Dedifferentiated amniotic fluid mesenchymal stem cell (primary cell): Measurements from ENCODE around the gene HAS3.
"Not testable (repeated sequence)": the region's sequence is repeated elsewhere in the genome, so short reads cannot be mapped to it uniquely, and the experiment has no call there.

Source experiments
- DNase-seq: peaks from one replicate; pipeline ENCODE4 v3.0.0-alpha.2; 2016; ENCODE audit errors: extremely low spot score

Gene HAS3

GRCh38 chr16:69143116-69143515 is 37.7 kb downstream of the HAS3 start:
- DNase-seq, result no peak

GRCh38 chr16:69145658-69146057 is 40.2 kb downstream of the HAS3 start:
- DNase-seq, result no peak

- not testable (repeated sequence) for DNase-seq
These were observed 44.2 kb downstream of the HAS3 start for GRCh38 chr16:69149621-69150020.

DNA sequence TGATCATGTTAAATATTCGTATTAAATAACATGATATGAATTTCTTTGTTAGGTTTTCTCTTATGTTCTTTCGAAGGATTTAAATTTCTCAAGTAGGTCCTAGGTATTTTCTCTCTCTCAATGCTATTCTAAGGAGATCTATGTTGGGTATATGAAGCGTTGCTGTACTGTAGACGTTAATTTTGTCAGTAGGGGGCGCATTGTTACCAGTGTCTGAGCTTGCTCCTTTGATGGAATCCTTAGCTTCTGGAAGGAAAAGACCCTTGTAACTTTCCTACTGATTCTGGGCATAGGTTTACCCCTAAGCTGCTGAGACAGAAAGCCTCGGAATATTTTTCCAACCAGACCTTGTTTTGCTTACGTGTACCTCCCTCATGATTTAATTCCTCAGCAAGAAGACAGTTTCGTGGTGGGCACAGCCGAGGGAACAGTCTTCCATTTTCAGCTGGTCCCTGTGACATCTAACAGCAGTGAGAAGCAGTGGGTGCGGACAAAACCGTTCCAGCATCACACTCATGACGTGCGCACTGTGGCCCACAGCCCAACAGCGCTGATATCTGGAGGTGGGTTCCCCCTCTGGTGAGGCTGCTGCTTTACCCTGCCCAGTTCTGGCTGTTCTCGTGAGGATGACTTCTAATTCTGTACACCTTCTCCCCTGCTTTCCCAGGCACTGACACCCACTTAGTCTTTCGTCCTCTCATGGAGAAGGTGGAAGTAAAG is 44.9 kb downstream of the HAS3 start:
- peak; percentile 79 for DNase-seq

GRCh38 chr16:69157196-69157595 is 51.7 kb downstream of the HAS3 start:
- DNase-seq, result no peak

DNA sequence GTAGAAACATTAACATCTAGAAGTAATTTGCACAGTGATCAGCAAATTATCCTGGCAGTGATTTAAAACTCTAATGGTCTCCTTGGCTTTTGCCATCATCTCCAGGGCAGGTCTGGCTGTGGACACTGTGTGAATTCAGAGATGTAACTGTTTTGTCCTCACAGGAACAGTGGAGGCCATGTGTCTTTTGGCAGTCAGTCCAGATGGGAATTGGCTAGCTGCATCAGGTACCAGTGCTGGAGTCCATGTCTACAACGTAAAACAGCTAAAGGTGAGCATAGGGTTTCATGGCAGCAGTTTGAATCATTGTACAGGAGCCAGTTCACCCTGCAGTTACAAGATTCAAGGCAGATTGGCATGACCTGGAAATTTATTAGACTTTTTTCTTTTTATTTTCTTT is 54.7 kb downstream of the HAS3 start:
- DNase-seq, result no peak

DNA sequence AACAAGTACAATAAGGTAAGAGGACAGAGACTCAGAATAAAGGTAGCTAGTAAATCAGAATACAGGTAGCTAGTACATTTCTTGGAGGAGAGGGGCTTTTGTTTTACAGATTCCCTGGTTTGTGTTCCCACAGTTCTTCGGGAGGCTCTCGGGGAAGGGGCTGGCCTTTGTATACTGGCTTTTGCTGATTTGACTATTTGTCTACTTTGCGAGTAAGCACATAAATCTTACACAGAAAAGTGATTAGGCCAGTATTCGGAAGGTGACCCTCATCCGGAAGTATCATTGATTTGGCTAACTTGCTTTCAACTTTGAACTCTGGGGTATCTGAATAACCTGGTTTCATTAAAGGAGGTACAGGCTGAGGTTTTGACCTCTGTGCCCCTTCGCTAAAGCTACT is 60.1 kb downstream of the HAS3 start:
- no peak for DNase-seq

GRCh38 chr16:69166221-69166833 is 60.9 kb downstream of the HAS3 start:
- peak; percentile 33 for DNase-seq

- no peak for DNase-seq
These were observed 61.8 kb downstream of the HAS3 start for GRCh38 chr16:69166946-69167930.
